B cell (primary cell): ENCODE data around the gene MYO1B. TPM values are rescaled to one million over a fixed set of nuclear protein-coding genes. Genes with fewer than 3 reads are reported as not detected.

Experiments used
- ATAC-seq: fragments of 200-7000 bp; cut with Tn5 transposase; one replicate; pipeline ENCODE4 v1.10.0; 2021; ENCODE audit warnings: low read depth, mild to moderate bottlenecking, moderate number of reproducible peaks, moderate library complexity
- CTCF ChIA-PET: fragments of 350-600 bp; sonication (Branson Sonifier 250); formaldehyde crosslinking; loops from one replicate; lab custom pipeline; 2021; ENCODE audit warnings: antibody characterized with exemption, inconsistent platforms; lab: Charles Lee
- POLR2A ChIA-PET: fragments of 350-600 bp; sonication (Branson Sonifier 250); formaldehyde crosslinking; loops from one replicate; lab custom pipeline; 2021; ENCODE audit warnings: antibody characterized with exemption; lab: Charles Lee
- DNase-seq: peaks from one replicate; pipeline ENCODE4 v3.0.0; 2013
- H2AFZ ChIP-seq: 2 replicates; pipeline ENCODE4 v1.6.1; 2012; ENCODE audit warnings: mild to moderate bottlenecking, low read depth, low read length; ENCODE audit not compliant: insufficient read depth, poor library complexity, severe bottlenecking
- H3K27ac ChIP-seq, 2 donors: 1 replicate in 1 of 2; 2 replicates in 1 of 2; pipeline ENCODE4 v1.5.1; 2012 to 2013; ENCODE audit warnings: low read length in 2 of 2, mild to moderate bottlenecking in 2 of 2, moderate library complexity in 1 of 2
- H3K27me3 ChIP-seq, 4 experiments: fragments of 200-600 bp in 1 of 4; sonication (generic) in 1 of 4; replicated peaks in 1 of 4; 1 replicate in 2 of 4; 2 replicates in 2 of 4; pipeline versions ENCODE4 v1.6.1 to v1.7.0; 2013 to 2016; ENCODE audit warnings: low read length in 3 of 4, mild to moderate bottlenecking in 2 of 4, mixed read lengths in 1 of 4, moderate library complexity in 1 of 4; ENCODE audit not compliant: insufficient read depth in 4 of 4, control insufficient read depth in 3 of 4; ENCODE audit errors: control extremely low read depth in 1 of 4
- H3K36me3 ChIP-seq, 2 experiments: replicated peaks in 1 of 2; 1 replicate in 1 of 2; 2 replicates in 1 of 2; pipeline versions ENCODE4 v1.6.1 to v1.7.1; 2013; ENCODE audit warnings: low read length in 1 of 2; ENCODE audit not compliant: insufficient read depth in 2 of 2, control insufficient read depth in 1 of 2; ENCODE audit errors: control extremely low read depth in 1 of 2, extremely low read depth in 1 of 2
- H3K4me1 ChIP-seq, 2 donors: fragments of 200-600 bp in 1 of 2; sonication (generic) in 1 of 2; 1 replicate in 1 of 2; 2 replicates in 1 of 2; pipeline versions ENCODE4 v1.5.1 to v1.6.1; 2013 to 2017; ENCODE audit warnings: low read length in 2 of 2; ENCODE audit not compliant: control insufficient read depth in 2 of 2, insufficient read depth in 2 of 2
- H3K4me2 ChIP-seq: replicated peaks from 2 replicates; pipeline ENCODE3; 2012; ENCODE audit warnings: mild to moderate bottlenecking, low read depth, low read length; ENCODE audit not compliant: poor library complexity, severe bottlenecking
- H3K4me3 ChIP-seq, 5 experiments: fragments of 200-600 bp in 1 of 5; sonication (generic) in 1 of 5; 1 replicate in 3 of 5; 2 replicates in 2 of 5; pipeline versions ENCODE4 v1.5.1 to v1.7.0; 2011 to 2016; ENCODE audit warnings: low read length in 4 of 5, mild to moderate bottlenecking in 4 of 5, low read depth in 2 of 5, control low read depth in 1 of 5, moderate library complexity in 1 of 5; ENCODE audit not compliant: insufficient read depth in 1 of 5; ENCODE audit errors: control extremely low read depth in 1 of 5, extremely low read depth in 1 of 5
- H3K79me2 ChIP-seq: fragments of 200-600 bp; sonication (generic); one replicate; pipeline ENCODE4 v1.6.0; 2016; ENCODE audit warnings: low read length; ENCODE audit not compliant: control insufficient read depth, insufficient read depth
- H3K9ac ChIP-seq: fragments of 200-600 bp; sonication (generic); 2 replicates; pipeline ENCODE4 v1.6.1; 2017; ENCODE audit warnings: mild to moderate bottlenecking, low read length, moderate library complexity
- H3K9me3 ChIP-seq, 3 donors: one replicate each; pipeline versions ENCODE4 v1.6.1 to v1.7.1; 2013; ENCODE audit warnings: low read length in 2 of 3; ENCODE audit not compliant: control insufficient read depth in 2 of 3, insufficient read depth in 1 of 3; ENCODE audit errors: control extremely low read depth in 1 of 3
- H4K20me1 ChIP-seq: 2 replicates; pipeline ENCODE4 v1.6.0; 2012; ENCODE audit warnings: mild to moderate bottlenecking, low read length; ENCODE audit not compliant: insufficient read depth, control insufficient read depth, poor library complexity, severe bottlenecking
- H3K27ac Mint-ChIP-seq: one replicate; pipeline ENCODE4 v1.8.0; 2021; ENCODE audit warnings: mixed read lengths
- H3K27me3 Mint-ChIP-seq: one replicate; pipeline ENCODE4 v1.8.0; 2021; ENCODE audit warnings: mixed read lengths
- H3K4me1 Mint-ChIP-seq: one replicate; pipeline ENCODE4 v1.8.0; 2021; ENCODE audit warnings: mixed read lengths
- H3K4me3 Mint-ChIP-seq: one replicate; pipeline ENCODE4 v1.8.0; 2021; ENCODE audit warnings: mixed read lengths
- H3K9me3 Mint-ChIP-seq: one replicate; pipeline ENCODE4 v1.8.0; 2022; ENCODE audit warnings: mixed read lengths; ENCODE audit not compliant: insufficient read depth
- CTCF ChIP-seq: fragments of 200-600 bp; IDR thresholded peaks from one replicate; pipeline ENCODE4 v1.8.0; 2022; ENCODE audit warnings: antibody characterized with exemption, mild to moderate bottlenecking
- EZH2 ChIP-seq: IDR thresholded peaks from 2 replicates; pipeline ENCODE4 v1.6.1; 2012; ENCODE audit warnings: borderline replicate concordance, low read depth, mild to moderate bottlenecking, moderate library complexity, low read length; ENCODE audit not compliant: insufficient read depth, poor library complexity, severe bottlenecking
- WGBS: methylation state at CpG from one replicate; pipeline ENCODE4 v1.1.5; 2013; ENCODE audit warnings: missing lambda C conversion rate; ENCODE audit not compliant: insufficient coverage; 5-methylcytosine and 5-hydroxymethylcytosine counted together
- intact Hi-C: fragments of 100-400 bp; cut with micrococcal nuclease; formaldehyde crosslinking; loops from one replicate; pipeline ENCODE4 v1.10.0; 2022
- polyA plus RNA-seq: library from polyadenylated mRNA; depleted of rRNA; stranded (reverse); fragments of >200 nt; gene quantifications from 2 replicates; pipeline ENCODE4 v1.2.3, GENCODE V29; 2012
- total RNA-seq, 2 donors: library from RNA; stranded (reverse); fragments of 120-200 nt in 1 of 2; gene quantifications; 1 replicate in 1 of 2; 2 replicates in 1 of 2; pipeline versions ENCODE4 v1.2.3 to v1.2.4, GENCODE V29; 2013 to 2022

Gene MYO1B
- total and polyA plus RNA-seq, 2 donors (not counting 1 experiment from before 2014, with no cell fraction given), result 0.67 to 4.4 TPM

- POLR2A ChIA-PET, result no interaction called here
- no CpG with 5 or more reads among the region's 1 CpG for WGBS
- Histone ChIP-seq H3K9me3 (peaks cover 0 to 2% (median 0%) of the 10 kb centered on the region in 3 donors), H4K20me1 (no peaks in the 10 kb centered on the region), H3K27me3 (no peaks in the 10 kb centered on the region), H3K79me2 (no peaks in the 10 kb centered on the region), H3K27ac (no peak overlapping the region), H3K4me1 (no peaks in the 10 kb centered on the region), H2AFZ (no peak overlapping the region), H3K4me2 (no peak overlapping the region), H3K9ac (no peak overlapping the region), H3K4me3 (no peak overlapping the region), H3K36me3 (no peaks in the 10 kb centered on the region)
- intact Hi-C loops, result no loop called here
- H3K27ac Mint-ChIP-seq, result no peak overlapping the region
- TF ChIP-seq CTCF (no peak), EZH2 (no peak)
- no peak overlapping the region for H3K4me3 Mint-ChIP-seq
- ATAC-seq (no peak), DNase-seq (no peak)
- H3K9me3 Mint-ChIP-seq, result no peaks in the 10 kb centered on the region
- peaks cover 4% of the 10 kb centered on the region for H3K27me3 Mint-ChIP-seq
- H3K4me1 Mint-ChIP-seq, result no peaks in the 10 kb centered on the region
- CTCF ChIA-PET, result no interaction called here
These were observed 185.3 kb downstream of the MYO1B start for GRCh38 chr2:191430476-191430875.

- Mint-ChIP-seq H3K9me3 (no peaks in the 10 kb centered on the region), H3K4me1 (peaks cover 6% of the 10 kb centered on the region), H3K4me3 (no peak overlapping the region), H3K27ac (no peak overlapping the region), H3K27me3 (peaks cover 4% of the 10 kb centered on the region)
- Histone ChIP-seq H3K9me3 (peaks cover 0 to 2% (median 0%) of the 10 kb centered on the region in 3 donors), H3K9ac (no peak overlapping the region), H3K4me3 (no peak overlapping the region), H3K27ac (no peak overlapping the region), H3K36me3 (no peaks in the 10 kb centered on the region), H4K20me1 (no peaks in the 10 kb centered on the region), H3K4me1 (peaks cover 0 to 4% of the 10 kb centered on the region in 2 donors), H3K79me2 (no peaks in the 10 kb centered on the region), H3K27me3 (no peaks in the 10 kb centered on the region), H3K4me2 (no peak overlapping the region), H2AFZ (no peak overlapping the region)
- ChIA-PET POLR2A (no interaction called here), CTCF (no interaction called here)
- no peak for DNase-seq
- intact Hi-C loops, result no loop called here
- WGBS, result no CpG with 5 or more reads among the region's 4 CpGs
- no peak for TF ChIP-seq CTCF
- no peak for TF ChIP-seq EZH2
- no peak for ATAC-seq
These were observed 186.9 kb downstream of the MYO1B start for GRCh38 chr2:191432121-191432520.
